OCI-LY1 (cell line): ENCODE data around the gene FXYD3.

ENCODE experiments used
- H2AFZ ChIP-seq: fragments of 200-600 bp; sonication (generic), shearing (Covaris generic); 2 replicates; pipeline ENCODE4 v1.6.0; 2014; ENCODE audit warnings: antibody characterized with exemption, mild to moderate bottlenecking, low read length
- H3F3A ChIP-seq: fragments of 200-600 bp; sonication (generic), shearing (Covaris generic); 2 replicates; pipeline ENCODE4 v1.6.0; 2014; ENCODE audit warnings: mild to moderate bottlenecking, antibody characterized with exemption, low read length, moderate library complexity; ENCODE audit not compliant: insufficient read depth
- H3K27ac ChIP-seq: fragments of 200-600 bp; sonication (generic); 2 replicates; pipeline ENCODE4 v1.5.1; 2014; ENCODE audit warnings: low read length, mixed run types, mild to moderate bottlenecking, low read depth; ENCODE audit not compliant: poor library complexity, severe bottlenecking
- H3K27me3 ChIP-seq: fragments of 200-600 bp; sonication (generic); 2 replicates; pipeline ENCODE4 v1.6.0; 2014; ENCODE audit warnings: antibody characterized with exemption, mild to moderate bottlenecking, low read length, moderate library complexity; ENCODE audit not compliant: insufficient read depth
- H3K36me3 ChIP-seq: fragments of 200-600 bp; sonication (generic); 2 replicates; pipeline ENCODE4 v1.6.1; 2014; ENCODE audit warnings: mild to moderate bottlenecking, antibody characterized with exemption, low read length, moderate library complexity, mixed read lengths; ENCODE audit not compliant: insufficient read depth
- H3K4me1 ChIP-seq: fragments of 200-600 bp; sonication (generic); 2 replicates; pipeline ENCODE4 v1.5.1; 2014; ENCODE audit warnings: mild to moderate bottlenecking, low read length, moderate library complexity; ENCODE audit not compliant: insufficient read depth, severe bottlenecking
- H3K4me2 ChIP-seq: fragments of 200-600 bp; sonication (generic), shearing (Covaris generic); 2 replicates; pipeline ENCODE4 v1.6.1; 2014; ENCODE audit warnings: low read length
- H3K4me3 ChIP-seq: fragments of 200-600 bp; sonication (generic); 2 replicates; pipeline ENCODE4 v1.5.1; 2014; ENCODE audit warnings: low read length, low read depth, mild to moderate bottlenecking, mixed read lengths; ENCODE audit not compliant: poor library complexity, severe bottlenecking
- H3K79me2 ChIP-seq: fragments of 200-600 bp; shearing (Covaris generic); 2 replicates; pipeline ENCODE4 v1.6.1; 2016; ENCODE audit warnings: mixed run types, low read length, mixed read lengths; ENCODE audit not compliant: insufficient read depth
- H3K9ac ChIP-seq: fragments of 200-600 bp; sonication (generic), shearing (Covaris generic); 2 replicates; pipeline ENCODE4 v1.6.1; 2014; ENCODE audit warnings: mild to moderate bottlenecking, low read length, mixed read lengths
- H3K9me2 ChIP-seq: fragments of 200-600 bp; sonication (generic), shearing (Covaris generic); 2 replicates; pipeline ENCODE4 v1.6.1; 2014; ENCODE audit warnings: low read depth, mild to moderate bottlenecking, low read length, mixed read lengths
- H3K9me3 ChIP-seq: fragments of 200-600 bp; shearing (Covaris generic); 2 replicates; pipeline ENCODE4 v1.6.1; 2014; ENCODE audit warnings: low read length, mixed read lengths
- H4K20me1 ChIP-seq: fragments of 200-600 bp; sonication (generic), shearing (Covaris generic); 2 replicates; pipeline ENCODE4 v1.6.0; 2016; ENCODE audit warnings: mild to moderate bottlenecking, low read length; ENCODE audit not compliant: insufficient read depth
- CTCF ChIP-seq: fragments of 200-600 bp; sonication (generic), shearing (Covaris generic); IDR thresholded peaks from 2 replicates; pipeline ENCODE4 v1.5.1; 2017; ENCODE audit warnings: mild to moderate bottlenecking, antibody characterized with exemption, low read length, moderate library complexity, mixed read lengths
- EZH2 ChIP-seq: fragments of 200-600 bp; sonication (generic), shearing (Covaris generic); IDR thresholded peaks from 2 replicates; pipeline ENCODE4 v1.8.0; 2017; ENCODE audit warnings: borderline replicate concordance, mixed run types, mild to moderate bottlenecking, antibody characterized with exemption, low read length, moderate library complexity, mixed read lengths

FXYD3 gene

GRCh38 chr19:35085947-35086346, 29.7 kb upstream of the FXYD3 start:
- H3K4me2 ChIP-seq, result peak overlapping the region; percentile 20
- H3K9ac ChIP-seq, result peak overlapping the region; percentile 30; the same call in 1 of the 2 replicates
- peaks cover 31% of the 10 kb centered on the region for H3K4me1 ChIP-seq

GRCh38 chr19:35086455-35086854, 29.2 kb upstream of the FXYD3 start:
- H3K4me2 ChIP-seq, result peak overlapping the region; percentile 20; the same call in 1 of the 2 replicates
- peak overlapping the region; percentile 81 for H3K27ac ChIP-seq
- no peaks in the 10 kb centered on the region for H3K79me2 ChIP-seq
- TF ChIP-seq EZH2 (no peak), CTCF (no peak)
- no peak overlapping the region for H2AFZ ChIP-seq
- H3K27me3 ChIP-seq, result no peaks in the 10 kb centered on the region
- H3K9me2 ChIP-seq, result no peaks in the 10 kb centered on the region
- H3K4me1 ChIP-seq, result peaks cover 32% of the 10 kb centered on the region
- H3K36me3 ChIP-seq, result no peaks in the 10 kb centered on the region
- H3K9me3 ChIP-seq, result no peaks in the 10 kb centered on the region
- H3F3A ChIP-seq, result no peaks in the 10 kb centered on the region
- H3K4me3 ChIP-seq, result no peak overlapping the region
- H4K20me1 ChIP-seq, result no peaks in the 10 kb centered on the region
- no peak overlapping the region for H3K9ac ChIP-seq

More at GRCh38 chr19:35085947-35086346, 29.7 kb upstream of the FXYD3 start:
- Histone ChIP-seq H3K9me3 (no peaks in the 10 kb centered on the region), H3K79me2 (no peaks in the 10 kb centered on the region), H3K27me3 (no peaks in the 10 kb centered on the region), H3K9me2 (no peaks in the 10 kb centered on the region), H3K36me3 (no peaks in the 10 kb centered on the region), H4K20me1 (no peaks in the 10 kb centered on the region), H2AFZ (no peak overlapping the region), H3K27ac (peak overlapping the region; percentile 81), H3F3A (no peaks in the 10 kb centered on the region), H3K4me3 (no peak overlapping the region)
- TF ChIP-seq EZH2, result no peak
- no peak for TF ChIP-seq CTCF

- TF ChIP-seq CTCF, result no peak
- TF ChIP-seq EZH2, result no peak
- Histone ChIP-seq H3K27me3 (no peaks in the 10 kb centered on the region), H2AFZ (no peak overlapping the region), H3K9me3 (no peaks in the 10 kb centered on the region), H3K36me3 (no peaks in the 10 kb centered on the region), H3K27ac (no peak overlapping the region), H3K4me1 (peaks cover 32% of the 10 kb centered on the region), H3F3A (no peaks in the 10 kb centered on the region), H3K4me3 (no peak overlapping the region), H3K79me2 (no peaks in the 10 kb centered on the region), H4K20me1 (no peaks in the 10 kb centered on the region), H3K9ac (no peak overlapping the region), H3K4me2 (no peak overlapping the region), H3K9me2 (no peaks in the 10 kb centered on the region)
Observed at GRCh38 chr19:35087393-35087792, 28.2 kb upstream of the FXYD3 start.
